ENCODE data around the gene TSC1. TPM values are rescaled to one million over a fixed set of nuclear protein-coding genes. Genes with fewer than 3 reads are reported as not detected.
A peak's percentile ranks its signal among the peaks of the same experiment; 100 is the strongest.

Gene TSC1
- total RNA-seq, 1 donor from 2014 or later = 89.3 TPM

DNA sequence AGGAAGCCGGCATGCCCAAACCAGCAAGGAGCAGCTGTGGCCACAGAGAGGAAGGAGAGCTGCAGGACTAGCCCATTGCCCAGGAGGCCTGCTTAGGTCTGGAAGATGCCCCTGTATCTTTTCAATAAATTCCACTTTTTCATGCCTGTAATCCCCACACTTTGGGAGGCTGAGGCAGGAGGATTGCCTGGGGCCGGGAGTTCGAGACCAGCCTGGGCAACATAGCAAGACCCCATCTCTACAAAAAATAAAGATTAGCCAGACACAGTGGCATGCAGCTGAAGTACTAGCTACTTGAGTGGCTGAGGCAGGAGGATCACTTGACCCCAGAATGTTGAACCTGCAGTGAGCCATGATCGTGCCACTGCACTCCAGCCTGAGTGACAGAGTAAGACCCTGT is 5.3 kb upstream of the TSC1 start:
- Mint-ChIP-seq H3K27me3 (ENCODE audit: unreplicated experiment) (peaks cover 10% of the 10 kb centered on the region), H3K27ac (ENCODE audit: unreplicated experiment) (no peak overlapping the region), H3K4me3 (ENCODE audit: unreplicated experiment) (no peak overlapping the region), H3K4me1 (ENCODE audit: low read depth, unreplicated experiment) (peaks cover 17% of the 10 kb centered on the region), H3K36me3 (ENCODE audit: unreplicated experiment) (no peaks in the 10 kb centered on the region), H3K9me3 (ENCODE audit: unreplicated experiment) (peaks cover 2% of the 10 kb centered on the region)
- no peak for DNase-seq
- TF ChIP-seq, protein P1, sequence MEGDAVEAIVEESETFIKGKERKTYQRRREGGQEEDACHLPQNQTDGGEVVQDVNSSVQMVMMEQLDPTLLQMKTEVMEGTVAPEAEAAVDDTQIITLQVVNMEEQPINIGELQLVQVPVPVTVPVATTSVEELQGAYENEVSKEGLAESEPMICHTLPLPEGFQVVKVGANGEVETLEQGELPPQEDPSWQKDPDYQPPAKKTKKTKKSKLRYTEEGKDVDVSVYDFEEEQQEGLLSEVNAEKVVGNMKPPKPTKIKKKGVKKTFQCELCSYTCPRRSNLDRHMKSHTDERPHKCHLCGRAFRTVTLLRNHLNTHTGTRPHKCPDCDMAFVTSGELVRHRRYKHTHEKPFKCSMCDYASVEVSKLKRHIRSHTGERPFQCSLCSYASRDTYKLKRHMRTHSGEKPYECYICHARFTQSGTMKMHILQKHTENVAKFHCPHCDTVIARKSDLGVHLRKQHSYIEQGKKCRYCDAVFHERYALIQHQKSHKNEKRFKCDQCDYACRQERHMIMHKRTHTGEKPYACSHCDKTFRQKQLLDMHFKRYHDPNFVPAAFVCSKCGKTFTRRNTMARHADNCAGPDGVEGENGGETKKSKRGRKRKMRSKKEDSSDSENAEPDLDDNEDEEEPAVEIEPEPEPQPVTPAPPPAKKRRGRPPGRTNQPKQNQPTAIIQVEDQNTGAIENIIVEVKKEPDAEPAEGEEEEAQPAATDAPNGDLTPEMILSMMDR (IDR thresholded peaks at IDR 0.05; ENCODE audit: partially characterized antibody, unreplicated experiment) = no peak

DNA sequence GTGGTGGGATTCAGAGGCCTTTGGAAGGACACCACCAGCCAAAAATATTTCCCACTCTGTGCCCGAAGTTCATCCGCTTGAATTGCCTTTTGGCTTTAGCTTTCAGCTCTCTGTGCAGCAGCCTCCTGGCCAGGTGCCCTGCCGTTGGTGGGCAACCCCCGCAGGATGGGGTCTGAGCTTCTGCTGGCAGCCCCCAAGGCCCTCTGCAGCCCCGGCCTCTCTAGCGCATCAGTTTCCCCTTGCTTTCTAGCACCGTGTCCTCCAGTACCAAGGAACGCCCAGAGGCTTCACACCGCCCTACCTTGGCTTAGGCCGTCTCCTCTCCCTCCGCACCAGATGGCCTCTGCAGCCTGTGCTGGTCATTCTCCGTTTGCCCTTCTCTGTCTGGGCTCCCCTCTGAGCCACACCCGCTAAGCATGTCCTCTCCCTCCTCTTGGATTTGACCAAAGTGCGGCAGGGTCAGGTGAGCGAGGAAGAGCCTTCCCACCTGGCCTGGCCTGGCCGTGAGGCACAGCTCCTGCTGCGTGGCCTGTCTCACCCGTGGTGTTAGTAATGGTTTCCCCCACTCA is 4.2 kb upstream of the TSC1 start:
- DNase-seq = no peak
- Mint-ChIP-seq H3K4me3 (ENCODE audit: unreplicated experiment) (no peak overlapping the region), H3K36me3 (ENCODE audit: unreplicated experiment) (no peaks in the 10 kb centered on the region), H3K27ac (ENCODE audit: unreplicated experiment) (no peak overlapping the region), H3K27me3 (ENCODE audit: unreplicated experiment) (peaks cover 12% of the 10 kb centered on the region), H3K9me3 (ENCODE audit: unreplicated experiment) (peaks cover 8% of the 10 kb centered on the region), H3K4me1 (ENCODE audit: low read depth, unreplicated experiment) (peaks cover 20% of the 10 kb centered on the region)
- TF ChIP-seq, protein P1 (IDR thresholded peaks at IDR 0.05; ENCODE audit: partially characterized antibody, unreplicated experiment) = no peak

DNA sequence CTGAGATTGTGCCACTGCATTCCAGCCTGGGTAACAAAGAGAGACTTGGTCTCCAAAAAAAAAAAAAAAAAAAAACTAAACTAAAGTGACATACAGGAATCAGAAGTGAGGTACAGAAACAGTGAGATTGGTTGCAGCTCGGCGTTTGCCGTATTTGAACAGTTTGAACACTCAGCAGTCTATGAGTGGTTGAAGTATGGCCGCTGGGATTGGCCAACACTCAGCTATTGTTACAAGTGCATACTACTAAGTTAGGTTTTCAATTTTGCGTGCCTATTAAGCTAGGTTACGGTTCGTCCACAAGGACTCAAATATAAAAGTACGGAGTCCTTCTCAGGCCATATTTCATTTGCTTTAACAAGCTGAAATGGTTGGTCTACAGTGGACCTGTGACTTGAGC is 3.3 kb upstream of the TSC1 start:
- Mint-ChIP-seq H3K4me3 (ENCODE audit: unreplicated experiment) (no peak overlapping the region), H3K36me3 (ENCODE audit: unreplicated experiment) (no peaks in the 10 kb centered on the region), H3K27me3 (ENCODE audit: unreplicated experiment) (peaks cover 12% of the 10 kb centered on the region), H3K27ac (ENCODE audit: unreplicated experiment) (no peak overlapping the region), H3K9me3 (ENCODE audit: unreplicated experiment) (peaks cover 11% of the 10 kb centered on the region), H3K4me1 (ENCODE audit: low read depth, unreplicated experiment) (peaks cover 27% of the 10 kb centered on the region)
- DNase-seq = no peak
- TF ChIP-seq, protein P1 (IDR thresholded peaks at IDR 0.05; ENCODE audit: partially characterized antibody, unreplicated experiment) = no peak

DNA sequence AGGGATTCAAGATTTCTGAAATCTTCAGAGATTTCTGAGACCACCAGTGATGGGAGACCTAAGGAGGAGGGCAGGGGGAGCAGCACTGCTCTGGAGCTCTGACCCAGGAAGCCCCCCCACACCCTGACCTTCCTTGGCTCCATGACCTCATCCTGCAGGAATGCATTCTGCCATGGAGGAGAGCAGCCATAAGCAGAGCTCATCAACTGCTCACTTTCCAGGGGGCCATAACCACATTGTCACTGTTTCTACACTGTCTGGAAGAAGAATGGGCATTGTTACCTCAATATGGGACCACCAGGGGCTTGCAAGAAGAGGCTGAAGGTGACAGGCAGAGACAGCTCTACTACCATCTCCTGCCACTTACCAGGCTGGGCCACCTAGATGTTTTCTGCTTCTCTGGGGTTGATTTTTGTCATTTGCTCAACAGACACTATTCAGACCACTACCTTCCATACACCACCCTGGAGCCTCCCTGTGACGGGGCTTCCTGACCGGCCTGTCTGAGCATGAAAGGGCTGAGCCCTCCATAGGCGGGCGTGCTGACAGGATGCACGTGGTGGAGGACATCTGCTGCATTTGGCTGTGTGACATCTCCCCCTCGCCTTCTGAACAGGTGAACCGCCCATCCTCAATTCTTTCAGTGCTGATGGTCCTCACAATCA is 2.3 kb upstream of the TSC1 start:
- peaks cover 12% of the 10 kb centered on the region for H3K27me3 Mint-ChIP-seq (ENCODE audit: unreplicated experiment)
- peaks cover 28% of the 10 kb centered on the region for H3K4me1 Mint-ChIP-seq (ENCODE audit: low read depth, unreplicated experiment)
- peak overlapping the region; percentile 43 for H3K27ac Mint-ChIP-seq (ENCODE audit: unreplicated experiment)
- no peak for DNase-seq
- TF ChIP-seq, protein P1 (IDR thresholded peaks at IDR 0.05; ENCODE audit: partially characterized antibody, unreplicated experiment) = no peak
- peak overlapping the region; percentile 42 for H3K4me3 Mint-ChIP-seq (ENCODE audit: unreplicated experiment)
- H3K36me3 Mint-ChIP-seq (ENCODE audit: unreplicated experiment) = no peaks in the 10 kb centered on the region
- peaks cover 11% of the 10 kb centered on the region for H3K9me3 Mint-ChIP-seq (ENCODE audit: unreplicated experiment)

DNA sequence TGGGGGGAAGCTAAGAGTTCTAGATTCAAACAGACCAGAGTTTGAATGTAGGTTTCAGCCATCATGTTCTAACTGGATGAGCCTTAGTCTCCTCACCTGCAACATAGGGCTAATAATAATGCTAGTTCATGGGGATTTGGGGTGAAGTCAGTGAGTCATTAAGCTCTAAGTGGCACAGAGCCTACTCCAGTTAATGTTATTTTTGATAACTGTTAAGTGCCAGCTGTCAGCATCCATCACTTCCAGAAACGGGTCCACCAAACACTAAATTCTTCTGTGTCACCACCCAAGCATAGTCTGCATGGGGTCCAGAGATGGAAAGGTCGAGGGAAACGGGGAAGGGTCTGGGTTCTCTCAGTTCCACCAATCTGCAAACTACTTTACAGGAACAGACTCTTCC is 1.8 kb upstream of the TSC1 start:
- Mint-ChIP-seq H3K27ac (ENCODE audit: unreplicated experiment) (no peak overlapping the region), H3K4me1 (ENCODE audit: low read depth, unreplicated experiment) (peaks cover 28% of the 10 kb centered on the region), H3K4me3 (ENCODE audit: unreplicated experiment) (no peak overlapping the region), H3K36me3 (ENCODE audit: unreplicated experiment) (no peaks in the 10 kb centered on the region), H3K27me3 (ENCODE audit: unreplicated experiment) (peaks cover 12% of the 10 kb centered on the region), H3K9me3 (ENCODE audit: unreplicated experiment) (peaks cover 11% of the 10 kb centered on the region)
- no peak for DNase-seq
- TF ChIP-seq, protein P1 (IDR thresholded peaks at IDR 0.05; ENCODE audit: partially characterized antibody, unreplicated experiment) = no peak

All from glutamatergic neuron (in vitro differentiated cells).